Peyer's patch (tissue), 4 donors: ENCODE measurements around the gene RAPGEF1.

Experiments used
- CTCF ChIP-seq, 6 experiments: fragments of 450-650 bp in 4 of 6; fragments of 200-600 bp in 2 of 6; sonication (generic) in 1 of 6; IDR thresholded peaks; one replicate each; pipeline ENCODE4 v1.5.1; 2017 to 2019; ENCODE audit warnings: antibody characterized with exemption in 6 of 6, mild to moderate bottlenecking in 3 of 6, moderate library complexity in 1 of 6
- POLR2A ChIP-seq, 2 donors: fragments of 450-650 bp; IDR thresholded peaks; one replicate each; pipeline ENCODE4 v1.5.1; 2017; ENCODE audit warnings: antibody characterized with exemption in 2 of 2, mild to moderate bottlenecking in 2 of 2, moderate library complexity in 2 of 2

- TF ChIP-seq CTCF (IDR thresholded peaks at IDR 0.05) (no peak), POLR2A (IDR thresholded peaks at IDR 0.05) (no peak)
These were observed 161.9 kb downstream of the RAPGEF1 start for GRCh38 chr9:131578021-131578420.
